ENCODE results near the gene CD79A.

Gene CD79A

GRCh38 chr19:41921577-41922576 is 44.8 kb downstream of the CD79A start:
- DNase-seq: no peak

DNA sequence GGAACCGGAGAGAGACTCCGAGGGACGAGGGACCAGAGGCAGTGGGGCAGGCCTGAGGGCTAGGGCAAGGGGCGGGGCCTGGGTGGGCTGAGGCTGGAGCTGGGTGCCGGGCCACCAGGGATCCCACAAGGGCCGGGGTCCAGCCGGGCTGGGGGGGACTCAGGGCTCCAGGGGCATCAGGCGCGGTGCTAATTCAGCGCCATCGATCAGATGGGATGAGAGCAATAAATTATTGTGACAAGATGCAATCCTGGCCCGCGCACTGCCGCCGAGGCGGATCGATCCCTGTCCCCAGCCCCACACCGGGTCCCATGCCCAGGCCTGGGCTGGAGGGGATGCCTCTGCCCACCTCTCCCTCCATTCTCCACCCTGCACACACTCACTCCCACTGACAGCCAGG is 45.5 kb downstream of the CD79A start:
- no peak for DNase-seq

GRCh38 chr19:41923045-41923788 is 46.1 kb downstream of the CD79A start:
- no peak for DNase-seq

DNA sequence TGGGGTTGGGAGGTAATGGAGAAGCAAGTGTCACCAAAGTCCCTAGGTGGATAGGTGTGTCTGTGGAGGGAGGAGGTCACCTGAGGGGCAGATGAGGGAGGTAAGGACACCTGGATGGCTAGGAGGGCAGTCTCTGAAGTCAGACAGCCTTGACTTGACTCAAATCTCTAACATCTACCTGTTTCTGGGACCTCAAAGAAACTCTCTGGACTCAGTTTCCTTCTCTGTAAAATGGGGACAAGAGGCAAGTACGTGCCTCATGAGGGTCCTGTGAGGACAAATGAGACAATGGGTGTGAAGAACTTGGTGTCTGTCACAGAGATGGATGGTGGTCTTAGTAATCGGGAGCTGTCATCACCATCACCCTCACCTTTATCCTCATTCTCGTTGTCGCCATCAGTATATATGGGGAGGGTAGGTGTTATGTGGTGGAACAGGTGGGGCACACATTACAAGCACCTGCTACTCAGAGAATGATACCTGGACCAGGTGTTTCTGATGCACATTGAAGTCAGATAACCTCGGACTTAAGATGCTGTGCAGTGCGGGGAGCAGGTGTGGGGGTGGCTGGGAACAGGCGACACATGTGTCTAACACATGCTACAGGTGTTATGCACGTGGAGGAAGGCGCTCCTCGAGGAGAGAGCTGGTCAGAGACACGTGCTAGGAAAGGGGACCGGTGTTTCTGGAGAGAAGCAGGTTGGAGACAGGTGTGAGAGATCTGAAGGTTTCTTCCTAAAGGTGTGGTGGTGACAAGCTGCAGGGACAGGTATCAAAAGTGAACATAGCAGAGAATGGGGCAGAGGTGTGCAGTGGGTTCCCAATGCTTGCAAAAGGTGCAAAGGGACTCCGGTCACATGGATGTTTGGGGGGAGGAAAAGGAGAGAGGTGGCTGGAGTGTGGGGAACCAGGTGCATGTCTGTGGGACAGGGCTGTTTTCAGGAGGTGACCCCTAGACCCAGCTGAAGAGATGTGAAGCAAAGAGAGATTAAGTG is 47.4 kb downstream of the CD79A start:
- DNase-seq: no peak

GRCh38 chr19:41925208-41926003 is 48.3 kb downstream of the CD79A start:
- DNase-seq: no peak

- no peak for DNase-seq
These were observed 49.1 kb downstream of the CD79A start for GRCh38 chr19:41926028-41926762.

- no peak for DNase-seq
These were observed 49.9 kb downstream of the CD79A start for GRCh38 chr19:41926763-41927496.

DNA sequence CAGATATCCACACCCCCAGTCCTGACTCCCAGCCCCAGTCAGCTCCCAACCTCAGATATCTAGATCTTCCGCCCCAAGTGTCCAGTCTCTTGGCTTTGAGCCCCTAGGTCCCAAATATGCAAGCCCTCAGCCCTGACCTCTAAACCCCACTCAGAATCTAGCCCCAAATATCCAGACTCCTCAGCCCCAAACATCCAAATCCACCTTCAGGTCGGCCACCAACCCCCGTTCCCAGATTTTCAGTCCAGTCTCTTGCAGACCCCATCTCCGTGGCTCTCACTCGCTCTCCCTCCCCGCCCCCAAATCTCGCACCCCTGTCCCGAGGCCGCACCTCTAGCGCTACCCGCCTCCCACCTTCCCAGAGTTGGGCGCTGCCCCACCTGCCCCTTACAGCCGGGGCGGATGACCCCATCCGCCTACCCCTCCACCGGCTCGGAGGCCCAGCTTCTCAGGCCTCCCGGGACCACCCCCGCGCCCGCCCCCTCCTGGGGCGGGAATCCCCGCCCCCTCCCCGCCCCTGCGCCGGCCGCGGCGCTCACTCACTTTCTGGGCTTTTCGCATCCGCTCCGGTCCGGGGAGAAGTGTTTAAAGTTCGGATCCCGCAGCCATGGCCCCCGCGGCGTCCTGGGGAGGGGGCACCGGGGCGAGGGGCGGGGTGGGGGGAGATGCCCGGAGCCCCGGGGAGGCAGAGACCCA is 50.6 kb downstream of the CD79A start:
- no peak for DNase-seq

DNA sequence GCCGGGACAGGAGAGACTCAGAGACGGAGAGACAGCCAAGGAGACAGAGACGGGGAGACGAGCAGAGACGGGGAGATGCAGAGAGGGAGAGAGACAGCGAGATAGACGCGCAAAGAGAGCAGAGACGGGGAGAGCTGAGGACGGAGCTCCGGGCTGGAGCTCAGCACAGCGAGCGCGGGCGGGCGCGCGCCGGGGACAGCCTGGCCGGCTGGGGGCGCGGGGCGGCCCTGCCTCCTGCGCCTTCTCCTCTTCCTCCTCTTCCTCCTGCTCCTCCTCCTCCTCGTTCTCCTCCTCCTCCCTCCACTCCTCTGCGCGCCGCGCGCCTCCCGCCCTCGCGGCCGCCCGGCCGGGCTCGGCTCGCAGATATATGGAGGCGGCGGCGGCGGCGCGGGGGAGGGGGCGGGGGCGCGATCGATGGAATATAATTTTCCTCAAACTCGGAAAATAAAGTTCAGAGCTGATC is 51.2 kb downstream of the CD79A start, which contains the start of gene ERFL:
TSS of gene ERFL (minus strand) at position 229 of the 463 bp plus-strand sequence. CDS start 15,530 bp downstream, outside the sequence.
- DNase-seq: no peak

DNA sequence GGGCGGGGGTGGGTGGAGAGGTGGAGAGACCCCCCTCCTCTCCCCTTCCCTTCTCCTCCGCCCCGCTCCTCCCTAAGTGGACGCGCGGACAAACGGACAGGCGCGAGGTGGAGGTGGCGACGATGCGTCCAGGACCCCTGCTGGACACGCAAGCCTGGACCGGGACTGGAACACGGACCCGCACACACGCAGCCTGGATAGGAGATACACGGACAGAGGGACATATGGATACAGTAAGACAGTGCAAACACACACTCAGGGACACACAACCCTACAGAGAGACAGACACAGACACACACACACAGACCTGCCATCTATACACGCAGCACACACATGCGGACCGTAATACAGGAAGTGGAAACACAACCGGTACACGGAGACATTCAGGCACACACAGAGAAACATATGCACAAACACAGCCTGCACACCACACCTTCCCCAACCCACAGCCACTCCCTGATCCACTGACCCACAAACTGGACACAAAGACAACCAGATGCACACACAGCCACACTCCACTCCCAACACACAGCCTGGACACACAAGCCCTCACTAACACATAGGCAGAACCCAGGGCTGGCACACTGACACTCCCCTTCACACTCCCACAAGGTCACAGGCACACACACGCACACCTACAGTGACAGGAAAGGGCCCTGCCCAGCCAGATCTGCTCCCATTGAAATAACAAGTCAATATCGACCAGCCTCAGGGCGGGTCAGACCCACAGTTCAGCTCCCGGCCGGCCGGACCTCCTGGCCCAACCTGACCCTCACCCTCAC is 51.9 kb downstream of the CD79A start:
- no peak for DNase-seq

DNA sequence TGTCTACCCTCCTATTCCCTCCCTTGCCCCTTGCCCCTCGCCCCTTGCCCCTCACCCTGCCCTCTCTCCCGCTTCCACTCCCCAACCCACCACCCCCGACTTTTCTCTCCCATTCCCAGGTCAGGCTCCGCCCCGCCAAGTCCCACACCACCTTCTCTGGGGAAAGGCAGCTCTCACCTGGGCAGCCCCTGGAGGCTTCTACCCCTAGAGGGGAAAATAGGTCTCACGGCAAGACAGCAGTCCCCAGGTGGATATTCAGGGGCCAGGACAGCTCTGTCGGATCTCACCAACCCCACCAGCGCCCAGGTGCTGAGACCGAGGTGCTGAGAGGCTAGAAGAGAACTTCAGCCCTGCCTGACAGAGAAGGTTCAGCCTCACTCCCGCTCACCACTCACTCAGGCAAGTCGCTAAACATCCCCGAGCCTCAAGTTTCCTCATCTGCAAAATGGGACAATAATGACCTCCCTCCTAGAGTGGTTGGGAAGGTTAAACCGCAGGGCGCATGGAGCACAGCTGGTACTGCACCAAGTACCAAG is 52.5 kb downstream of the CD79A start:
- DNase-seq: no peak

GRCh38 chr19:41930322-41930722 is 53.2 kb downstream of the CD79A start:
- DNase-seq: no peak

All from fibroblast of skin of right biceps (primary cell).